GM21381 (cell line): Measurements from ENCODE around the gene C1orf146.
"Not testable (repeated sequence)": the region's sequence is repeated elsewhere in the genome, so short reads cannot be mapped to it uniquely, and the experiment has no call there.

ENCODE experiments used
- ATAC-seq: cut with Tn5 transposase; IDR thresholded peaks from one replicate; pipeline ENCODE4 v1.9.1; 2021; ENCODE audit warnings: mild to moderate bottlenecking, moderate library complexity; ENCODE audit not compliant: unreplicated experiment

Gene C1orf146

DNA sequence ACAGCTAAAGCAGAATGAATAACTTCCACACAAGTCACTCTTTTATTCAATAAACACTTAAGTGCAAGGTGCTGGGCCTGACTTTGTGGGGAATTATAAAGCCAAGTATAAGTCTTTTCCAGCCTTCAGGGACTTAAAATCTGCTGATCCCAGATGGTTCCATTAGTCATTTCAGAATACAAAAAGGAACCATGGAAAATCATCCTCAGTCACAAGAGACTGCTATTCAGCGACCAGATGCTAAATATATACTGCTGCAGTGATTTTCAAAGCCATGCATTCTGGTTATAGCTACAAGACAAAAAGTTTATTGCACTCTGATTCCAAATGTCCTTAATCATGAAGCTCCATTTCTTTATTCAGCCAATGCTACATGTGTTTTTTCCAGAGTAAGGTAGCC is 55.3 kb downstream of the C1orf146 start:
- no peak for ATAC-seq

DNA sequence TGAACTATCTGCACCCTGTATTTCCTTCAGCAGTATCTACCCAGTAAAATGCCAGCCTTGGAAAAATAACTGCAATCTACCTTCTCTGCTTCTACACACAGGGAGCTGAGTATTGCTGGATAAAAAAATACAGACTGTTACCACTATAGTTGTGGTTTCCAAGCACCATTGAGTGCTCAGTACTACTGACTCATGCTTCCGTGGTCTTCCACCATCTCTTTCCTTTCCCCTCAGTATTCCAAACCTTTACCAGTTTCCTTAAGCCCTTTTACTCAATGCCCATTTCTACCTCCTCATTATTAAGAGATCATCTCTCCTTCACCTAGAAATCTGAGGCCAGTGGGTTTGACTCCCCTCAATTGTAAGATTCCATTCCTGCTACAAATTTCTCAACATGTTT is 57.2 kb downstream of the C1orf146 start:
- ATAC-seq: no peak

DNA sequence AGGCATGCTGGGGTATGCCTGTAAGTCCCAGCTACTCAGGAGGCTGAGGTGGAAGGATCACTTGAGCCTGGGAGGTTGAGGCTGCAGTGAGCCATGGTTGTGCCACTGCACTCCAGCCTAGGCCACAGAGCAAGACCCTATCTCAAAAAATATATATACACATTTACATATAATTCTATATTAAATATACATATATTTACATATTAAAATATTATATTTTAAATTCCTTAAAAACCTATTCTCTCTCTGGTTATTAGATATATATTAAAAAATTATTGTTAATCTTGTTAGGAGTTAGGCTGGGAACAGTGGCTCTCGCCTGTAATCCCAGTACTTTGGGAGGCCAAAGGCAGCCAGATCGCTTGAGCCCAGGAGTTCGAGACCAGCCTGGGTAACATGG is 58.4 kb downstream of the C1orf146 start:
- no peak for ATAC-seq

DNA sequence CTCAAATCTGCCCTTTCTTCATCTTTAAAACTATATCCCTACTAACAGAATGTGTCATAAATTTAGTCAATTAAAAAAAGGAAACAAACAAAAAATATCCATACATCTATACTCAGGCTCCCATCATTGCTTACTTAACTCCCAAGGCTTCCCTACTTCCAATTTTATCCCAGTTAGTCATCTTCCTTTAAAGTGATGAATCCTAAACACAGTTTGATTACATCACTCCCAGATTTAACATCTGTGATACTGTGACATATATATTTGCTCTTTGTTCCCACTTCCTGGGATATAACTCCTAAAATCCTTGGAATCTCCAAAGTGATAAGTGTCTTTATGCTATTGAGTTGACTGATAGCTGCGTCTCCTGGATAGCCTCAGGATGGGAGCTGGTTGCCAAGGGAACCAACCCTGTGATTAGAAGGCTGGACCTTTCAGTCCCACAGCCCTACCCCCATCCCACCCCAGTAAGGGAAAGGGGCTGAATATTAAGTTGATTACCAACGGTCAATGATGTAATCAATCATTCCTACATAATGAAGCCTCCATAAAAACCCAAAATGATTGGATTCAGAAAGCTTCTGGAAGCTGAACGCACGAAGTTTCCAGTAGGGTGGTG is 59.5 kb downstream of the C1orf146 start:
- ATAC-seq: no peak

DNA sequence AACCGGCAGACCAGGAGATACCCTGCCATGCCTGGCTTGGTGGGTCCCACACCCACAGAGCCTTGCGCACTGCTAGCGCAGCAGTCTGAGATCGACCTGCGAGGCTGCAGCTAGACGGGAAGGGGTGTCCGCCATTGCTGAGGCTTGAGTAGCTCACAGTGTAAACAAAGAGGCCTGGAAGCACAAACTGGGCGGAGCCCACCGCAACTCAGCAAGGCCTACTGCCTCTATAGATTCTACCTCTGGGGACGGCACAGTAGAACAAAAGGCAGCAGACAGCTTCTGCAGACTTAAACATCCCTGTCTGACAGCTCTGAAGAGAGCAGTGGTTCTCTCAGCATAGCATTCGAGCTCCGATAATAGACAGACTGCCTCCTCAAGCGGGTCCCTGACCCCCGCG is 62.1 kb downstream of the C1orf146 start:
- ATAC-seq: not testable (repeated sequence)

DNA sequence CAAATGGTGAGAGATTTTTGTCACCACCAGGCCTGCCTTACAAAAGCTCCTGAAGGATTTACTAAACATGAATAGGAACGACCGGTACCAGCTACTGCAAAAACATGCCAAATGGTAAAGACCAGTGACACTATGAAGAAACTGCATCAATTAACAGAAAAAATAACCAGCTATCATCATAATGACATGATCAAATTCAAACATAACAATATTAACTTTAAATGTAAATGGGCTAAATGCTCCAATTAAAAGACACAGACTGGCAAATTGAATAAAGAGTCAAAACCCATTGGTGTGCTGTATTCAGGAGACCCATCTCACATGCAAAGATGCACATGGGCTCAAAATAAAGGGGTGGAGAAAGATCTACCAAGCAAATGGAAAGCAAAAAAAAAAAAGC is 63.7 kb downstream of the C1orf146 start:
- ATAC-seq: not testable (repeated sequence)

DNA sequence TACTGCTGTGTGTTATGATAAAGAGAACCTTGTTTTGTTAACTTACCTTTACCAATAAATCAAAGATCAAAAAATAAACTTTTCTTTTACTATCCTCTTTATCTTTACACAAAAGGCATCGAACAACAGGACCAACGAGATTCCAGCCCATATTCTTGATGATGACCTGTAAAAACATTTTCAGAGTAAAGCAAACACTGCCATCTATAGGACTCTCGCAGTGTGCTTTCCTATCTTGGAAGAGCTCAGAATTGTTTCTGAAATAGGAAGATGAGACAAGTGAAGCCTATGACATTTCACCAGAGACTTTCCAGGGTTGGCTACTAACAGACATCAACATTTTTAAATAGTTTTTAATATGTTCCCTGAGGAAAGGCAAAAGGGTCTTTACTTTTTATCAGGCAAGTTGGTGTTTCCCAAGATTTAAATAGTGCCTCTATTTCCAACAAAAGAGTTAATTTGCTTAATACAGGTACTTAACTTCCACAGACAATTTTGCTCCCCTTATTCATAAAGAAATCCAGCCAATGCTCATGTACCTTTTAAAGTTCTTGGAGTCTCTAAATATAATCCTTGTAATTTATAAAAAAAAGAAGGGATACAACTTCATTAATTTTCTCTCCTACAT is 73.8 kb downstream of the C1orf146 start:
- ATAC-seq: no peak
